GM23248 (cell line): ENCODE measurements around the gene MYO16. TPM values are rescaled to one million over a fixed set of nuclear protein-coding genes. Genes with fewer than 3 reads are reported as not detected.
A peak's percentile ranks its signal among the peaks of the same experiment; 100 is the strongest.

Experiments used
- DNase-seq: peaks from one replicate; pipeline ENCODE4 v3.0.0-alpha.2; 2015
- H2AFZ ChIP-seq: fragments of 200-600 bp; sonication (generic); 2 replicates; pipeline ENCODE4 v1.6.1; 2016; ENCODE audit warnings: antibody characterized with exemption
- H3F3A ChIP-seq: fragments of 200-600 bp; sonication (generic); 2 replicates; pipeline ENCODE4 v1.6.1; 2016; ENCODE audit warnings: mild to moderate bottlenecking, antibody characterized with exemption, mixed run types; ENCODE audit not compliant: insufficient read depth
- H3K27ac ChIP-seq: fragments of 200-600 bp; sonication (generic); 2 replicates; pipeline ENCODE4 v1.5.1; 2016; ENCODE audit warnings: mild to moderate bottlenecking
- H3K27me3 ChIP-seq: fragments of 200-600 bp; sonication (generic); replicated peaks from 2 replicates; pipeline ENCODE4 v1.6.1; 2016; ENCODE audit warnings: mild to moderate bottlenecking; ENCODE audit not compliant: insufficient read depth
- H3K36me3 ChIP-seq: fragments of 200-600 bp; sonication (generic); 2 replicates; pipeline ENCODE4 v1.6.1; 2016; ENCODE audit warnings: low read depth, mild to moderate bottlenecking
- H3K4me1 ChIP-seq: fragments of 200-600 bp; sonication (generic); 2 replicates; pipeline ENCODE4 v1.6.1; 2016; ENCODE audit warnings: mild to moderate bottlenecking; ENCODE audit not compliant: insufficient read depth
- H3K4me2 ChIP-seq: fragments of 200-600 bp; sonication (generic); one replicate; pipeline ENCODE4 v1.6.1; 2016; ENCODE audit warnings: mild to moderate bottlenecking; ENCODE audit not compliant: unreplicated experiment
- H3K4me3 ChIP-seq: fragments of 200-600 bp; sonication (generic); 2 replicates; pipeline ENCODE4 v1.5.1; 2016; ENCODE audit warnings: mild to moderate bottlenecking
- H3K79me2 ChIP-seq: fragments of 200-600 bp; sonication (generic); 2 replicates; pipeline ENCODE4 v1.6.1; 2016; ENCODE audit warnings: mild to moderate bottlenecking; ENCODE audit not compliant: insufficient read depth
- H3K9ac ChIP-seq: fragments of 200-600 bp; sonication (generic); 2 replicates; pipeline ENCODE4 v1.6.1; 2016; ENCODE audit warnings: mild to moderate bottlenecking
- H3K9me2 ChIP-seq: fragments of 200-600 bp; sonication (generic); 2 replicates; pipeline ENCODE4 v1.6.1; 2016; ENCODE audit warnings: mixed run types, mild to moderate bottlenecking, moderate library complexity; ENCODE audit not compliant: insufficient read depth
- H3K9me3 ChIP-seq: fragments of 200-600 bp; sonication (generic); one replicate; pipeline ENCODE4 v1.6.1; 2017; ENCODE audit warnings: low read depth
- H4K20me1 ChIP-seq: fragments of 200-600 bp; sonication (generic); 2 replicates; pipeline ENCODE4 v1.6.0; 2016; ENCODE audit not compliant: insufficient read depth
- EZH2 ChIP-seq: fragments of 200-600 bp; sonication (generic); IDR thresholded peaks from 2 replicates; pipeline ENCODE4 v1.6.1; 2018; ENCODE audit warnings: antibody characterized with exemption, mild to moderate bottlenecking; ENCODE audit not compliant: insufficient read depth, poor library complexity, severe bottlenecking
- EZH2phosphoT487 ChIP-seq: fragments of 200-600 bp; sonication (generic); IDR thresholded peaks from 2 replicates; pipeline ENCODE4 v1.6.1; 2018; ENCODE audit warnings: antibody characterized with exemption, moderate library complexity, mild to moderate bottlenecking, low read depth; ENCODE audit not compliant: insufficient read depth
- WGBS, 2 experiments: methylation state at CpG; one replicate each; pipeline ENCODE4 v1.1.6; 2015 to 2017; ENCODE audit warnings: low lambda C conversion rate in 2 of 2, low coverage in 1 of 2; ENCODE audit errors: missing lambda C conversion rate in 2 of 2; 5-methylcytosine and 5-hydroxymethylcytosine counted together
- in situ Hi-C: fragments of 300-500 bp; cut with MboI; formaldehyde crosslinking; loops from 2 replicates; pipeline ENCODE4 v1.15.0; 2020
- polyA plus RNA-seq: library from polyadenylated mRNA; unstranded; fragments of >200 nt; fragmentation: Nextera tagmentation; extraction: Ambion mirVana; gene quantifications from 2 replicates; pipeline ENCODE4 v1.2.1, GENCODE V29; 2016
- total RNA-seq: library from RNA; depleted of rRNA; stranded (reverse); fragments of >200 nt; shearing (Covaris generic); gene quantifications from 2 replicates; pipeline ENCODE4 v1.2.3, GENCODE V29; 2014

MYO16 gene
- total and polyA plus RNA-seq, 2 experiments from 2014 or later, result not detected

- TF ChIP-seq EZH2phosphoT487 (no peak), EZH2 (no peak)
- H3K9me2 ChIP-seq, result no peaks in the 10 kb centered on the region
Measured at GRCh38 chr13:108925070-108925469, 295.7 kb downstream of the MYO16 start.

GRCh38 chr13:108926862-108927261 lies 297.5 kb downstream of the MYO16 start:
- H4K20me1 ChIP-seq, result no peaks in the 10 kb centered on the region
- no peaks in the 10 kb centered on the region for H3K4me1 ChIP-seq
- TF ChIP-seq EZH2phosphoT487 (no peak), EZH2 (no peak)
- in situ Hi-C loops, result no loop called here
- H2AFZ ChIP-seq, result no peak overlapping the region
- H3K79me2 ChIP-seq, result no peaks in the 10 kb centered on the region
- no peaks in the 10 kb centered on the region for H3K36me3 ChIP-seq
- H3K4me3 ChIP-seq, result no peak overlapping the region
- H3K27ac ChIP-seq, result no peak overlapping the region
- no peaks in the 10 kb centered on the region for H3K9me2 ChIP-seq
- H3K27me3 ChIP-seq, result peaks cover 8% of the 10 kb centered on the region; the same call in 1 of the 2 replicates
- H3K4me2 ChIP-seq, result no peak overlapping the region
- no peak overlapping the region for H3K9ac ChIP-seq
- H3K9me3 ChIP-seq, result no peaks in the 10 kb centered on the region
- no peak for DNase-seq
- 55 to 62% methylated on average over 5 of the region's 5 CpGs for WGBS, 2 experiments
- H3F3A ChIP-seq, result no peaks in the 10 kb centered on the region

More at GRCh38 chr13:108925070-108925469, 295.7 kb downstream of the MYO16 start:
- Histone ChIP-seq H3K4me2 (no peak overlapping the region), H3F3A (no peaks in the 10 kb centered on the region), H3K4me1 (no peaks in the 10 kb centered on the region), H3K9ac (no peak overlapping the region), H3K27me3 (peaks cover 13% of the 10 kb centered on the region; the same call in 1 of the 2 replicates), H4K20me1 (no peaks in the 10 kb centered on the region), H3K4me3 (no peak overlapping the region), H3K79me2 (no peaks in the 10 kb centered on the region), H3K9me3 (no peaks in the 10 kb centered on the region), H3K27ac (no peak overlapping the region), H2AFZ (no peak overlapping the region), H3K36me3 (no peaks in the 10 kb centered on the region)
- 79 to 83% methylated on average over 6 of the region's 6 CpGs for WGBS, 2 experiments
- DNase-seq, result no peak
- in situ Hi-C loops, result no loop called here

GRCh38 chr13:108927615-108928014 lies 298.2 kb downstream of the MYO16 start:
- no peaks in the 10 kb centered on the region for H3K4me1 ChIP-seq
- no peaks in the 10 kb centered on the region for H3K79me2 ChIP-seq
- DNase-seq, result no peak
- H3K9me2 ChIP-seq, result no peaks in the 10 kb centered on the region
- H3K9me3 ChIP-seq, result no peaks in the 10 kb centered on the region
- WGBS, 2 experiments, result 71 to 76% methylated on average over 16 of the region's 16 CpGs
- H3K36me3 ChIP-seq, result no peaks in the 10 kb centered on the region
- H3K27ac ChIP-seq, result no peak overlapping the region
- no peak overlapping the region for H3K4me2 ChIP-seq
- H3K4me3 ChIP-seq, result no peak overlapping the region
- TF ChIP-seq EZH2 (no peak), EZH2phosphoT487 (no peak)
- no peak overlapping the region for H3K9ac ChIP-seq
- H3F3A ChIP-seq, result no peaks in the 10 kb centered on the region
- in situ Hi-C loops, result no loop called here
- H2AFZ ChIP-seq, result no peak overlapping the region
- peaks cover 8% of the 10 kb centered on the region; the same call in 1 of the 2 replicates for H3K27me3 ChIP-seq
- H4K20me1 ChIP-seq, result no peaks in the 10 kb centered on the region

- Histone ChIP-seq H3K4me2 (no peak overlapping the region), H3K9ac (no peak overlapping the region), H3K9me2 (no peaks in the 10 kb centered on the region), H3K27me3 (no peaks in the 10 kb centered on the region; the same call in none of the 2 replicates), H3K4me3 (no peak overlapping the region), H3K27ac (no peak overlapping the region), H3K9me3 (no peaks in the 10 kb centered on the region), H3K4me1 (no peaks in the 10 kb centered on the region), H3K36me3 (no peaks in the 10 kb centered on the region), H2AFZ (no peak overlapping the region), H3K79me2 (no peaks in the 10 kb centered on the region), H4K20me1 (no peaks in the 10 kb centered on the region), H3F3A (no peaks in the 10 kb centered on the region)
- in situ Hi-C loops, result no loop called here
- DNase-seq, result peak; percentile 33
- TF ChIP-seq EZH2phosphoT487, result no peak
- no peak for TF ChIP-seq EZH2
- 14 to 16% methylated on average over 3 of the region's 3 CpGs for WGBS, 2 experiments
Measured at GRCh38 chr13:108929532-108930206, 300.3 kb downstream of the MYO16 start.

- H3K9me3 ChIP-seq, result no peaks in the 10 kb centered on the region
- DNase-seq, result no peak
- H2AFZ ChIP-seq, result no peak overlapping the region
- H3K4me1 ChIP-seq, result no peaks in the 10 kb centered on the region
- 16 to 22% methylated on average over 4 of the region's 4 CpGs for WGBS, 2 experiments
- H3K36me3 ChIP-seq, result no peaks in the 10 kb centered on the region
- no peak overlapping the region for H3K9ac ChIP-seq
- peaks cover 10% of the 10 kb centered on the region for H3K27me3 ChIP-seq
- no peak overlapping the region for H3K4me3 ChIP-seq
- in situ Hi-C loops, result no loop called here
- H3K4me2 ChIP-seq, result no peak overlapping the region
- TF ChIP-seq EZH2phosphoT487, result no peak
- TF ChIP-seq EZH2, result no peak
- H4K20me1 ChIP-seq, result no peaks in the 10 kb centered on the region
- no peak overlapping the region for H3K27ac ChIP-seq
- H3F3A ChIP-seq, result no peaks in the 10 kb centered on the region
- no peaks in the 10 kb centered on the region for H3K79me2 ChIP-seq
- no peaks in the 10 kb centered on the region for H3K9me2 ChIP-seq
Measured at GRCh38 chr13:108932196-108932595, 302.8 kb downstream of the MYO16 start.
